Activated CD8-positive, alpha-beta T cell treated with anti-CD3 and anti-CD28 coated beads for 36 hours (primary cell): Measurements from ENCODE around the gene PIKFYVE. TPM values are rescaled to one million over a fixed set of nuclear protein-coding genes. Genes with fewer than 3 reads are reported as not detected.

ENCODE experiments used
- ATAC-seq: fragments of 200-7000 bp; cut with Tn5 transposase; one replicate; pipeline ENCODE4 v1.10.0; 2021; ENCODE audit warnings: mild to moderate bottlenecking, moderate library complexity
- CTCF ChIA-PET: fragments of 350-600 bp; sonication (Branson Sonifier 250); formaldehyde crosslinking; loops from one replicate; lab custom pipeline; 2021; ENCODE audit warnings: antibody characterized with exemption; lab: Charles Lee
- POLR2A ChIA-PET: fragments of 350-600 bp; sonication (Branson Sonifier 250); formaldehyde crosslinking; loops from one replicate; lab custom pipeline; 2021; ENCODE audit warnings: antibody characterized with exemption; lab: Charles Lee
- DNase-seq: peaks from one replicate; pipeline ENCODE4 v3.0.0-alpha.2; 2020
- H3K27ac Mint-ChIP-seq: one replicate; pipeline ENCODE4 v1.8.0; 2021; ENCODE audit warnings: mild to moderate bottlenecking, mixed read lengths
- H3K27me3 Mint-ChIP-seq: one replicate; pipeline ENCODE4 v1.8.0; 2021; ENCODE audit warnings: mixed read lengths
- H3K36me3 Mint-ChIP-seq: one replicate; pipeline ENCODE4 v1.8.0; 2021; ENCODE audit warnings: low read depth, mixed read lengths
- H3K4me1 Mint-ChIP-seq: one replicate; pipeline ENCODE4 v1.8.0; 2021; ENCODE audit warnings: low read depth, mixed read lengths
- H3K4me3 Mint-ChIP-seq: one replicate; pipeline ENCODE4 v1.8.0; 2021; ENCODE audit warnings: mild to moderate bottlenecking, moderate library complexity, mixed read lengths
- H3K9me3 Mint-ChIP-seq: one replicate; pipeline ENCODE4 v1.8.0; 2021; ENCODE audit warnings: mixed read lengths
- intact Hi-C: fragments of 100-400 bp; cut with micrococcal nuclease; formaldehyde crosslinking; loops from one replicate; pipeline ENCODE4 v1.10.0; 2022
- total RNA-seq, 2 experiments: library from RNA; stranded (reverse); gene quantifications; one replicate each; pipeline ENCODE4 v1.2.3, GENCODE V29; 2021
- TF ChIP-seq, protein P1 (sequence below): fragments of 200-600 bp; IDR thresholded peaks from one replicate; pipeline ENCODE4 v1.8.0; 2022; ENCODE audit warnings: antibody characterized with exemption, mild to moderate bottlenecking

The PIKFYVE gene
- total RNA-seq, 2 experiments from 2014 or later: 16.4 to 16.9 TPM

DNA sequence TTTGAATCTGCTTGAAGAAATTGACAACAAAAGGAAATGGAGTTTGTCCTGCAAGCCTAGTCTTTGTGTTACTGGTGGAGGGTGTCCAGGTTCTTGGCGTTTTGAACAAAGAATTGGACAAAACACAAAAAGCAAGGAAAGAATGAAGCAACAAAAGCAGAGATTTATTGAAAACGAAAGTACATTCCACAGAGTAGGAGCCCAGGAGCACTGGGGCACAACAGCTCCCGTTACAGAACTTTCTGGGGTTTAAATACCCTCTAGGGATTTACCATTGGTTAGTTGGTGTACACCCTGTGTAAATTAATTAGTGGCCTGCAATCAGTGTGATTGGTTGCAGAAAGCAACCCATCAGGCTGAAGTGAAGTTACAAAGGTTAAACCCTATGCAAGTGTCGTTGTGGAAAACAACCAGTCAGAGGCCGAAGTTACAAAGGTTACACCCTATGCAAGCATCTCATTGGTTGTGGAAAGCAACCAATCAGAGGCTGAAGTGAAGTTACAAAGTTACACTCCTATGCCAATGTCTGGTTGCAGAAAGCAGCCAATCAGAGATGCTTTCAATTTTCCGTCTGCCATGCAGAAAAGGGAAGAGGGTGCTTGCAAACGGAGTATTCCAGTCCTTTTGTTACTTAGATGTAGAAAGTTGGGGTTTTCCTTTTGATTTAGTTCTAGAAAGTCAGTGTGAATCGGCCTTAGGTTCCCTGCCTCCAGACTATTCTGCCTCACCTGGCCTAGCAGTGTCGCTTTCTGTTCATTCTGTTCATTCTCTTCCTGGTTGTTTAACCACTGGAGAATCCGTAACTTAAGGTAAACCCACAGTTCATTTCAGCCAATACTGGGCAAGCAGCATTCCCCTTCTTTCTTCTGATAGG lies 92.9 kb downstream of the PIKFYVE start:
- DNase-seq (no peak), ATAC-seq (no peak)
- Mint-ChIP-seq H3K9me3 (no peaks in the 10 kb centered on the region), H3K4me1 (peaks cover 4% of the 10 kb centered on the region), H3K27ac (no peak overlapping the region), H3K4me3 (no peak overlapping the region), H3K27me3 (no peaks in the 10 kb centered on the region), H3K36me3 (peaks cover 11% of the 10 kb centered on the region)
- TF ChIP-seq, protein P1, sequence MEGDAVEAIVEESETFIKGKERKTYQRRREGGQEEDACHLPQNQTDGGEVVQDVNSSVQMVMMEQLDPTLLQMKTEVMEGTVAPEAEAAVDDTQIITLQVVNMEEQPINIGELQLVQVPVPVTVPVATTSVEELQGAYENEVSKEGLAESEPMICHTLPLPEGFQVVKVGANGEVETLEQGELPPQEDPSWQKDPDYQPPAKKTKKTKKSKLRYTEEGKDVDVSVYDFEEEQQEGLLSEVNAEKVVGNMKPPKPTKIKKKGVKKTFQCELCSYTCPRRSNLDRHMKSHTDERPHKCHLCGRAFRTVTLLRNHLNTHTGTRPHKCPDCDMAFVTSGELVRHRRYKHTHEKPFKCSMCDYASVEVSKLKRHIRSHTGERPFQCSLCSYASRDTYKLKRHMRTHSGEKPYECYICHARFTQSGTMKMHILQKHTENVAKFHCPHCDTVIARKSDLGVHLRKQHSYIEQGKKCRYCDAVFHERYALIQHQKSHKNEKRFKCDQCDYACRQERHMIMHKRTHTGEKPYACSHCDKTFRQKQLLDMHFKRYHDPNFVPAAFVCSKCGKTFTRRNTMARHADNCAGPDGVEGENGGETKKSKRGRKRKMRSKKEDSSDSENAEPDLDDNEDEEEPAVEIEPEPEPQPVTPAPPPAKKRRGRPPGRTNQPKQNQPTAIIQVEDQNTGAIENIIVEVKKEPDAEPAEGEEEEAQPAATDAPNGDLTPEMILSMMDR: no peak
- intact Hi-C loops: loop anchor here (10.0 kb wide), 1 partner anchor 184 kb away; no protein-coding TSS in a partner anchor
- ChIA-PET CTCF (interaction anchor here (0.9 kb wide), 1 partner anchor 17 kb away, joined by 3 read pairs; no protein-coding TSS in a partner anchor), POLR2A (no interaction called here)

DNA sequence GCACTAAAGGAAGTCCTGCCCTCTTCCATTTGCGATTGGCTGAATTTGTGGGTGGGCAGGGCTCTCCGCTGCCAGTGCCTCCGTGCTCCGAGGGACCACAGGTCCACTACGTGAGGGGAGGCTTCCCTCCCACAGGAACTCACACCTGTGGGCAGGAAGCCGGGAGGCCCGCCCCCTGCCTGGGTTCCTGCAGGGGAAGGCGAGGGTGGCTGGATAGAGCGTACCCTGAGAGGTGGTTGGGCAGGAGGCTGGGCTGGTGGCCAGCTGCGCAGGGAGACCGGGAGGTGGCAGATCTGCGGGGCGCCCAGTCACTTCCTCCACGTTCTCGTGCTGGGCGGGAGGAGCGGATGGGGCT lies 93.6 kb downstream of the PIKFYVE start:
- peak; percentile 27 for ATAC-seq
- peaks cover 11% of the 10 kb centered on the region for H3K36me3 Mint-ChIP-seq
- POLR2A ChIA-PET: no interaction called here
- H3K9me3 Mint-ChIP-seq: no peaks in the 10 kb centered on the region
- CTCF ChIA-PET: no interaction called here
- peaks cover 4% of the 10 kb centered on the region for H3K4me1 Mint-ChIP-seq
- H3K27ac Mint-ChIP-seq: no peak overlapping the region
- H3K27me3 Mint-ChIP-seq: no peaks in the 10 kb centered on the region
- no peak overlapping the region for H3K4me3 Mint-ChIP-seq
- intact Hi-C loops: loop anchor here (10.0 kb wide), 1 partner anchor 185 kb away; no protein-coding TSS in a partner anchor
- TF ChIP-seq, protein P1: no peak
- no peak for DNase-seq

DNA sequence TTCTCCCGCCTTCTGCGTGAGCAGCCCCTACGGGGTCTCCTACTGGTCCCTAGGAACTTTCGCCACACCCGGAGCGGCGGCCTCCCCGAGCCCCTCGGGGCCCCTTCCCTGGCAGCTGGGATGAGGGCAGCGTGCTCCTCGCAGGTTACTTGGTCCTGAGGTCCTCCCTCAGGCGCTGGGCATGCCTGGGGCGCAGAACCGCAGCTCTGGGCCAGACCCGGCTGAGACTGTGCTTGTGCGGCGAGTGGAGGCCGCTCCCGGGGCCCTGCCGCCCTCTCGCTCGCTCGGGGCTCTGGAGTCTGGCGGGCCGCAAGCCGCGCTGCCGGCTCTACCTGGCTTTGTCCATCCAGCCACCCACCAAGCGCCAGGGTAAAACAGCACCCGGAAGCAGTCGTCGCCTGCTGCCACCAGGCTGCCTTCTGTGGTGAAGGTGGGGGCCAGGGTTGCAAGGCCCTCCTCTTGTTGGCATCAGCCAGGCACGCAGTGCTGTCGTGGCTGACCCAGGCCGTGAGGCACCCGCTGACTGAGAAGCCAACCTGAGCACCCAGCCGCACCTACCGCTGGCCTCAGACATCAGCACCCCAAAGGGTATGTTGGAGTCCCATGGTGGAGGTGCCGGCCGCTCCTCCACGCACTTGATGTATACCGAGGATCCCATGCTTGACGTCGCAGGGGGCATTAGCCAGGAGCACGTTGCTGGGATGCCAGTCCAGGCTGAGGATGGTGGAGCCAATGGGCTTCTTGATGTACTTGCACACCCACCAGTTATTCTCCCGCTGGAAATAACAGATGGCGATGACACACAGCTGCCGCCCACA lies 94.4 kb downstream of the PIKFYVE start:
- peaks cover 4% of the 10 kb centered on the region for H3K4me1 Mint-ChIP-seq
- H3K27ac Mint-ChIP-seq: no peak overlapping the region
- CTCF ChIA-PET: no interaction called here
- peaks cover 4% of the 10 kb centered on the region for H3K9me3 Mint-ChIP-seq
- POLR2A ChIA-PET: no interaction called here
- no peaks in the 10 kb centered on the region for H3K27me3 Mint-ChIP-seq
- intact Hi-C loops: no loop called here
- TF ChIP-seq, protein P1: no peak
- H3K36me3 Mint-ChIP-seq: peaks cover 9% of the 10 kb centered on the region
- no peak for DNase-seq
- no peak overlapping the region for H3K4me3 Mint-ChIP-seq
- ATAC-seq: no peak

DNA sequence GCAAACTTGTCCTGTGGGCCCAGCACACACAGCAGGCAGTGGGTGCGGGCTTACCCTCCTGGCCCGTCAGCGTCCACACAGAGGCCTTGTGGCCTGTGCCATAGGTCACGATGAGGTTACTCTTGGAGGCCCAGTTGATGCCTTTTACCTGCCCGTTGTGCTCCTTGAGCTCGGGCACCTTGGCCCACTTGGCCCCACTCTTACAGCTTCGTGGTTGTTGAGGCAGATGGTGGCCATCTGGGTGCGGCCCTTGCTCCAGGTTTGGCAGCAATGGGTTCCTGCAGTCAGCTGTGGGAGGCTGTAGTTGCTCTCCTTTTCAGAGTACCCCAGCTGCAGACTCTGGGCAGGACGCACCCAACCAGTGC lies 95.0 kb downstream of the PIKFYVE start:
- Mint-ChIP-seq H3K27me3 (no peaks in the 10 kb centered on the region), H3K27ac (no peak overlapping the region), H3K9me3 (peaks cover 4% of the 10 kb centered on the region), H3K4me1 (peaks cover 4% of the 10 kb centered on the region), H3K4me3 (no peak overlapping the region), H3K36me3 (peaks cover 9% of the 10 kb centered on the region)
- no peak for ATAC-seq
- no peak for DNase-seq
- TF ChIP-seq, protein P1: no peak
- intact Hi-C loops: no loop called here
- POLR2A ChIA-PET: no interaction called here
- CTCF ChIA-PET: interaction anchor here (0.7 kb wide), 1 partner anchor 567 kb away, joined by 3 read pairs; no protein-coding TSS in a partner anchor
